ENCODE data around the gene CRB3. TPM values are rescaled to one million over a fixed set of nuclear protein-coding genes. Genes with fewer than 3 reads are reported as not detected.
A peak's percentile ranks its signal among the peaks of the same experiment; 100 is the strongest.

Gene CRB3
- total and polyA plus RNA-seq, 9 of the 15 experiments (the other 6 are each of a cell fraction or from before 2014, with no cell fraction given) = 0.49 TPM; not detected in 8

- TF ChIP-seq ZNF280B (CRISPR knock-in tag; IDR thresholded peaks at IDR 0.05) = no peak
- peak; percentile 90 for TF ChIP-seq AFF4 (CRISPR knock-in tag; IDR thresholded peaks at IDR 0.05)
- TF ChIP-seq REST (IDR thresholded peaks at IDR 0.05; ENCODE audit: borderline replicate concordance) = peak; percentile 14; the same call in 1 of the 2 replicates
- no peak for TF ChIP-seq REST (CRISPR knock-in tag; IDR thresholded peaks at IDR 0.05; ENCODE audit: low read depth)
- no peak for TF ChIP-seq SMARCA5 (IDR thresholded peaks at IDR 0.05)
- TF ChIP-seq ZNF143 (CRISPR knock-in tag; IDR thresholded peaks at IDR 0.05) = no peak
- no peak for TF ChIP-seq ZNF830 (CRISPR knock-in tag; IDR thresholded peaks at IDR 0.05)
- no peak for TF ChIP-seq NFYB (IDR thresholded peaks at IDR 0.05; ENCODE audit: extremely low read depth, insufficient read length)
- no peak for TF ChIP-seq ZNF717 (CRISPR knock-in tag; IDR thresholded peaks at IDR 0.05)
- no peak for TF ChIP-seq E2F8 (IDR thresholded peaks at IDR 0.05; ENCODE audit: low read depth, partially characterized antibody)
- no peak for TF ChIP-seq SMAD4 (CRISPR knock-in tag; conservative IDR thresholded peaks at IDR 0.05)
Measured at GRCh38 chr19:6460099-6460884, 3.8 kb upstream of the CRB3 start (continued).

Measured in K562 (cell line).